GM12872 (cell line): ENCODE measurements around the gene TPSB2.

Experiments
- TF ChIP-seq, protein P1 (sequence below): IDR thresholded peaks from 3 replicates; pipeline ENCODE4 v1.5.1; 2011; ENCODE audit warnings: low read depth, mild to moderate bottlenecking, low read length, moderate library complexity; ENCODE audit not compliant: insufficient read depth

TPSB2 gene

DNA sequence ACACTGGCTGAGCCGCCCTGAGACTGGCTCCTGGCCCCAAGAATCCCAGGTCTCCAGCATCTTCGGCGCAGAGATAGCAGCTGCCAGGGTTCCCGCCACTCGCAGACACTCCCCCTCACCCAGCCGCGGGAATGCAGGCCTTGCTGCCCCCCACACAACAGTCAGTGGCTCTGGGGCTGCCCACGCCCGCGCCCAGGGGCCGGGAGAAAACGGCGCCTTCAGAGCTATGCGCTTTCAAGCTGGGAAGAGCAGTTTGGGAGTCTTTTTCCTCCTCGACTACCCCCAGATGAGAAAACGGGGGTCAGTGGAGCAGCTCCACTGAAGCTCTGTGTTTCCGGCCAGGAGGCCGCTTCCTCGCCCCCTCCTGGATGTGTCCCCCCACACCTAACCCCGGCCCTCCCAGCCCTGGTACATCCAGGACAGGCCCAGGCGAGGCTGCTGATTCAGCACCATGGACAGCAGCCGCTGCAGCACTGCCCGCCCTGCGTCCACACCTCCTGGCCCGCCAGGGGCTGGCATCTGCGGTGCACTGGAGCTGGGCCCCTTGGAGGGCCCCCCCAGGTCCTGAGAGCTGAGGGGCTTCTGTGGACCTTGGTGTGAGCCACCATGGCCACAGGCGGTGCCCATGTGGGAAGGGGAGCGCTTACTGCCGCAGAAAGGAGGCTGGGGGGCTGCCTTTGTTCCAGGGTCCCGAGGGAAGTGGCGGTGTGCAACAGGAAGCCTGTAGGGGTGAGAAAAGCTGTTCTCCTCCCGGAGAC, 41.4 kb downstream of the TPSB2 start:
- TF ChIP-seq, protein P1, sequence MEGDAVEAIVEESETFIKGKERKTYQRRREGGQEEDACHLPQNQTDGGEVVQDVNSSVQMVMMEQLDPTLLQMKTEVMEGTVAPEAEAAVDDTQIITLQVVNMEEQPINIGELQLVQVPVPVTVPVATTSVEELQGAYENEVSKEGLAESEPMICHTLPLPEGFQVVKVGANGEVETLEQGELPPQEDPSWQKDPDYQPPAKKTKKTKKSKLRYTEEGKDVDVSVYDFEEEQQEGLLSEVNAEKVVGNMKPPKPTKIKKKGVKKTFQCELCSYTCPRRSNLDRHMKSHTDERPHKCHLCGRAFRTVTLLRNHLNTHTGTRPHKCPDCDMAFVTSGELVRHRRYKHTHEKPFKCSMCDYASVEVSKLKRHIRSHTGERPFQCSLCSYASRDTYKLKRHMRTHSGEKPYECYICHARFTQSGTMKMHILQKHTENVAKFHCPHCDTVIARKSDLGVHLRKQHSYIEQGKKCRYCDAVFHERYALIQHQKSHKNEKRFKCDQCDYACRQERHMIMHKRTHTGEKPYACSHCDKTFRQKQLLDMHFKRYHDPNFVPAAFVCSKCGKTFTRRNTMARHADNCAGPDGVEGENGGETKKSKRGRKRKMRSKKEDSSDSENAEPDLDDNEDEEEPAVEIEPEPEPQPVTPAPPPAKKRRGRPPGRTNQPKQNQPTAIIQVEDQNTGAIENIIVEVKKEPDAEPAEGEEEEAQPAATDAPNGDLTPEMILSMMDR, result no peak

DNA sequence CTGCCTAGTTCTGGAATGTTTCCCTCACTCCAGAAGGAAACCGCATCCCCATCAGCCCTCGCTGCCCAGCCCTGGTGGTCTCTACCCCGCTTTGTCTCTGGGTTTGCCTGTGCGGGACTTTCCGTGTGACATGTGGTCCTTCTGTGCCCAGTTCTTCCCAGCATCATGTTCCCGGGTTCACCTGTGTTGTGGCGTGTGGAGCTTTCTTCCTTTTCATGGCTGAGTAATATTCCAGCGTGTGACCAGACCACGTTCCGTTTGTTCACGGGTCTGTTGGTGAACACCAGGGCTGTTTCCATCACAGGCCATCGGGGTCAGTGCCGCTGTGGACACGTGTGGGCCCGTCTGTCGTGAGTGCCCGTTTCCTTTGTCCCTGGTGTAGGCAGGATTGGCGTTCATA, 45.0 kb downstream of the TPSB2 start:
- TF ChIP-seq, protein P1, result no peak

DNA sequence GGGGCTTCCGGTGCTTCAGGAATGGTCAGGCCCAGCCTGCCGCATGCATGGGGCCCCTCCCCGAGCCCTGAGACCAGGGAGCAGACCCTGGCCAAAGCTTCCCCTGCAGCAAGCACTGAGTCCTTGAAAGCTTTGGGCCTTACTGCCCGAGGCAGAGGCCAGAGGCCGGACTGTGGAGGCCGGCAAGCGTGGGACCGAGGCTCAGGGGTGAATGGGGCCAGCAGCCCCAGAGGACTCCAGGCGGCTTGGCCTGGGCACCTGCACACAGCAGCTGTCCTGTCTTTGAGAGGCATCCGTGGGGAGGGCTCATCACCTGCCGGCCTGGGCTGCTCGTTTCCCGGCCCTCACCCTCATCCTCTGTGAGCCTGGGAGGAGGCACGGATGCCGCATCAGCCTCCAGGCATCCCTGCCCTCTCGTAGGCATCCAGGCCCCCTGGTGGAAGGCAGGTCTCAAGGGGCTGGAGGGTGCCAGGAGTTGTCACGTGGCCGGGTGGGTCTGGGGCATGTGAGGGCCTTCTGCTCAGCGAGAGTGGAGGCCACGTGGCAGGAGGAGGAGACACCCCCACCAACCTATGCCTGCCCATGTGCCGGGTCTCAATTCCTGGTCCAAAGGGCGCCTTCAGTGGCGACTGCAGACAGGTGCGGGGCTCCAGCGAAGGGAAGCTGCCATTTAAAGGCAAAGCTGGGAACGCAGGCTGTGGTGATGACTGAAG, 45.7 kb downstream of the TPSB2 start:
- TF ChIP-seq, protein P1, result no peak

DNA sequence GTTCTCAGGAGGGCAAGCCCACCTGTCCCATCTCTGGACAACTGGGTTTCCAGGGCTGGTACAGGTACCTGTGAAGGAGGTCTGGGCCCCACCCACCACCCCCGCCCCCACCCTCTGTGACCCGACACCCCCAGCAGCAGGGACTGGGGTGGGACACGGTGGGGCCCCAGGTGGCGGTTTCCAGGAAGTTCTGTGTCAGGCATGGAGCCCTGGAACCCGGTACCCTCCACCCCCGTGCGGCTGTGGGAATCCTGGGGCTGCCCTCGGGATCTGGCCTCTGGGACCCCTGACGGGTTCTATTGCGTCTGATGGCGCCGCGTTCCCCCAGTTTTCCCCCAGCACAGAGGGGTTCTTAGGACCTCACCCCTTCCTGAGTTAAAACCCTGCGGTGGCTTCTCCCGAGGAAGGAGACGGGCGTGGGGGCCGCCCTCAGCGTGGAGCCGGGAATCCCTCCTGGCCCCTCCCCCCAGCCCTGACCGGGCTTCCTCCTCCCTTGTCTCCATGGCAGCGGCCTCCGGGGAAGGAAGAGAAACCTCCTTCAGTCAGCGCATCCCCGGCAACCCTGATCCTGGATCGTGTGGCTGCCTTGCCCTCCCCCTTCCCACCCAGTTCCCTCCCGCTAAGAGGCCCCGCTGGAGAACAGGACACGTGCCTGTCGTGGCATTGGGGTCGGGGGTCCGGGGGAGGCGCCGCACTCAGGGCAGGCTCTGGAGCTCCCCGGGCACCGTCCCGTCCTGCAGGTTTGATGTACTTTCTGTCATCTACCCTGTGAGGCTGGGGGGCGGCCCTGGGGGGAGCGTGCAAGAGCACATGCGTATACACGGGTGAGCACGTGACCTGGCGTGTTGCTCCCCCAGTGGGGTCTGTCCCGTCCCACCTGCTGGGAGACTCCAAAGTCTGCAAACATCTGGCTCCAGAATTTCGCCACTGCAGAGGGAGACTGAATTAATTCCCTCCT, 46.8 kb downstream of the TPSB2 start:
- TF ChIP-seq, protein P1, result no peak

DNA sequence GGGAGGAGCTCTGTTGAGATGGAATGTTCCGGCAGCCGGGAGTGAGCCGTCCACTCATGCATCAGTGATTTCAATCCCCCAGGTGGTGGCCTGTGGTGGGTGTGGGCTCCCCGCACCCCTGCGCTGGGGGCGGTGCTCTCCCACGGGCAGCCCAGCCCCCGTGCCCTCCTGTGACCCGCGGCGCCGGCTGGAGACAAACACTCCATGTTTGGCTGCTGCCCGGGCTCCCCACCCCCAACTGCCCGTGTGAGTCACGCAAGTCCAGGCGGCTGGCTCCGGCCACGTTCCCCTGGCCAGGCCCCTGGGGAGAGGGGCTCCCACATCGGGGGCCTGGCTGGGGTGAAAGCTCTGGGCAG, 47.7 kb downstream of the TPSB2 start:
- TF ChIP-seq, protein P1, result no peak

DNA sequence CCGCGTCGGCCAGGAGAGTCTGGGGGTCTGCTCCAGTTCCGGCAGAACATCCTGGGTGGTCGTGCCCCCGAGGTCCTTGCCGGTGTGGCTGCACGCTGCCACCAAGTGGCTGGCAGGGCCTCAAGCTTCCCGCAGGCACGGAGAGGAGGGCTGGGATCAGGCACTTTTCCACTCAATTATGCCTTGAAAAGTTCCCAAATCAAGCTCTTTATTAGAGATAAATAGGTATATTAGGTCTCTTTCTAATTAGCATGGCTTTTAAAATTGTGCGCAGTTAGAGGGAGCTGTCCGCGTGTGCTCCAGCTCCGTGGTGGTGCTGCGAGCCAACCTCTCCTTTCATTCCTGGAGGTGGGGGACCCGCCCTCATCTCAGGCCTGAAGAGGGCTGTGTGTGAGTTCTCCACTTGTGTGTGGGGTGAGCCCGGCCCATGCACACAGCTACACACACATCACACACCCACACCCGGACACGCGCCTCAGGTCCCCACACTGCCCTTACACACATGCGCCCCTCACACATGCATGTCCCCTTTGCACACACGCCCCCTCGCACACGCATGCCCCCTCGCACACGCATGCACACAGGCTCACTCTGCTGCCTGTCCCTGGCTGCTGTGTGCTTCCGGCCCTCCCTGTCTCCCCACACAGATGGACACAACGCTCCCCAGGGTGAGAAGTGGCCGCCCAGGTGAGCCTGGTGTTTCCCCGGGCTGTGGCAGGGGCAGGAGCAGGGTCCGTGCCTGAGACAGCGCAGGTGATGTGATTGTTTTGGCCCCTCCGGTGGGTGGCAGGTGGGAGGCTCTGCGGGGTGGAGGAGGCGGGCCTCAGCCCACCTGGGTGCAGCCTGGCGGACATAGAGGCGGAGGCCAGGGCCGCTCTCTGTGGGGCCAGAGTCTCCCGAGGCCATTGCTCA, 48.3 kb downstream of the TPSB2 start:
- TF ChIP-seq, protein P1, result no peak
